ENCODE results near the gene CDH13. TPM values are rescaled to one million over a fixed set of nuclear protein-coding genes. Genes with fewer than 3 reads are reported as not detected.

Gene CDH13
- total and polyA plus RNA-seq, 2 experiments from 2014 or later = 1.6 to 4.4 TPM

- no peak for TF ChIP-seq CREB1 (CRISPR knock-in tag; IDR thresholded peaks at IDR 0.05; ENCODE audit: low read depth)
These were observed 102.1 kb downstream of the CDH13 start (continued) for GRCh38 chr16:82728901-82729300.

- H3K36me3 Mint-ChIP-seq (ENCODE audit: low read depth) = no peaks in the 10 kb centered on the region
- no peak overlapping the region for H3K4me2 ChIP-seq
- H3K27ac ChIP-seq (ENCODE audit: low read depth) = no peak overlapping the region
These were observed 104.1 kb downstream of the CDH13 start for GRCh38 chr16:82730901-82731300.

More at GRCh38 chr16:82730901-82731300, 104.1 kb downstream of the CDH13 start:
- Histone ChIP-seq H3F3A (replicated peaks; ENCODE audit: low read depth) (no peaks in the 10 kb centered on the region), H3K9me2 (ENCODE audit: insufficient read depth) (no peaks in the 10 kb centered on the region), H3K4me3 (no peak overlapping the region), H3K4me1 (ENCODE audit: insufficient read depth) (no peaks in the 10 kb centered on the region), H3K27me3 (ENCODE audit: insufficient read depth) (no peaks in the 10 kb centered on the region), H2AFZ (no peak overlapping the region), H4K20me1 (replicated peaks; ENCODE audit: insufficient read depth) (no peaks in the 10 kb centered on the region), H3K36me3 (ENCODE audit: insufficient read depth) (no peaks in the 10 kb centered on the region), H3K79me2 (replicated peaks; ENCODE audit: insufficient read depth) (no peaks in the 10 kb centered on the region)
- Mint-ChIP-seq H3K9me3 (peaks cover 12% of the 10 kb centered on the region; the same call in 1 of the 3 replicates), H3K4me3 (no peak overlapping the region), H3K27me3 (ENCODE audit: insufficient read depth, low read depth, poor library complexity) (no peaks in the 10 kb centered on the region), H3K27ac (no peak overlapping the region), H3K4me1 (no peaks in the 10 kb centered on the region)
- ATAC-seq = no peak
- no peak for DNase-seq (ENCODE audit: low spot score)
- TF ChIP-seq CTCF (conservative IDR thresholded peaks at IDR 0.05; ENCODE audit: low read depth in 2 of 2) (no peak), ZNF331 (CRISPR knock-in tag; IDR thresholded peaks at IDR 0.05; ENCODE audit: low read depth) (no peak), NANOG (IDR thresholded peaks at IDR 0.05; ENCODE audit: borderline replicate concordance) (no peak), ZNF462 (CRISPR knock-in tag; IDR thresholded peaks at IDR 0.05) (no peak), ZNF114 (CRISPR knock-in tag; IDR thresholded peaks at IDR 0.05) (no peak), REST (IDR thresholded peaks at IDR 0.05; ENCODE audit: unreplicated experiment) (no peak), STAT1 (IDR thresholded peaks at IDR 0.05; ENCODE audit: unreplicated experiment) (no peak)

All from GM23338 (cell line).